Activated CD4-positive, alpha-beta T cell treated with anti-CD3 and anti-CD28 coated beads for 4 hours (primary cell): ENCODE results near the gene BPTF.
"Not testable (repeated sequence)": the region's sequence is repeated elsewhere in the genome, so short reads cannot be mapped to it uniquely, and the experiment has no call there.

Source experiments
- DNase-seq, 2 donors: peaks; one replicate each; pipeline ENCODE4 v3.0.0-alpha.2; 2020

Gene BPTF

GRCh38 chr17:67836205-67836987 is 11.1 kb downstream of the BPTF start:
- DNase-seq = no peak

GRCh38 chr17:67837965-67838364 is 12.7 kb downstream of the BPTF start:
- DNase-seq = no peak

GRCh38 chr17:67838538-67838937 is 13.2 kb downstream of the BPTF start:
- DNase-seq = no peak

GRCh38 chr17:67841992-67842391 is 16.7 kb downstream of the BPTF start:
- DNase-seq = no peak

GRCh38 chr17:67842648-67843047 is 17.3 kb downstream of the BPTF start:
- no peak for DNase-seq

GRCh38 chr17:67845374-67845773 is 20.1 kb downstream of the BPTF start:
- no peak for DNase-seq

- not testable (repeated sequence) for DNase-seq
Measured at GRCh38 chr17:67848189-67848588, 22.9 kb downstream of the BPTF start.

GRCh38 chr17:67848846-67849245 is 23.5 kb downstream of the BPTF start:
- not testable (repeated sequence) for DNase-seq

GRCh38 chr17:67850991-67851631 is 25.8 kb downstream of the BPTF start:
- no peak for DNase-seq

- DNase-seq = no peak
Measured at GRCh38 chr17:67853703-67854102, 28.4 kb downstream of the BPTF start.

- no peak for DNase-seq
Measured at GRCh38 chr17:67854378-67854777, 29.1 kb downstream of the BPTF start.

- no peak for DNase-seq
Measured at GRCh38 chr17:67855504-67856324, 30.4 kb downstream of the BPTF start.

- not testable (repeated sequence) for DNase-seq
Measured at GRCh38 chr17:67856402-67856801, 31.1 kb downstream of the BPTF start.

- DNase-seq = no peak
Measured at GRCh38 chr17:67862614-67863217, 37.4 kb downstream of the BPTF start.

GRCh38 chr17:67863624-67864247 is 38.4 kb downstream of the BPTF start:
- no peak for DNase-seq

- no peak for DNase-seq
Measured at GRCh38 chr17:67865438-67865837, 40.1 kb downstream of the BPTF start.

GRCh38 chr17:67867591-67867990 is 42.3 kb downstream of the BPTF start:
- DNase-seq = no peak

GRCh38 chr17:67868176-67868575 is 42.9 kb downstream of the BPTF start:
- no peak for DNase-seq

- no peak for DNase-seq
Measured at GRCh38 chr17:67879662-67880061, 54.4 kb downstream of the BPTF start.

GRCh38 chr17:67881083-67881482 is 55.8 kb downstream of the BPTF start:
- no peak for DNase-seq

- no peak for DNase-seq
Measured at GRCh38 chr17:67884741-67885140, 59.4 kb downstream of the BPTF start.

- DNase-seq = no peak
Measured at GRCh38 chr17:67891481-67892119, 66.3 kb downstream of the BPTF start.
